IPS-15b (cell line): ENCODE measurements around the gene LGMN.

Experiments used
- H3K27me3 ChIP-seq: one replicate; pipeline ENCODE4 v1.6.1; 2013; ENCODE audit warnings: low read length; ENCODE audit not compliant: control insufficient read depth, insufficient read depth
- H3K36me3 ChIP-seq: one replicate; pipeline ENCODE4 v1.6.1; 2013; ENCODE audit warnings: low read length; ENCODE audit not compliant: control insufficient read depth, insufficient read depth
- H3K4me1 ChIP-seq: one replicate; pipeline ENCODE4 v1.6.1; 2013; ENCODE audit warnings: mild to moderate bottlenecking, low read length; ENCODE audit not compliant: control insufficient read depth, insufficient read depth
- H3K4me3 ChIP-seq: one replicate; pipeline ENCODE4 v1.5.1; 2013; ENCODE audit warnings: low read depth, low read length
- H3K9ac ChIP-seq: one replicate; pipeline ENCODE4 v1.6.1; 2013; ENCODE audit warnings: low read depth, mild to moderate bottlenecking, low read length
- H3K9me3 ChIP-seq: one replicate; pipeline ENCODE4 v1.6.1; 2013; ENCODE audit warnings: mild to moderate bottlenecking, low read length; ENCODE audit not compliant: control insufficient read depth, insufficient read depth

Gene LGMN

GRCh38 chr14:92660571-92660970 is 87.9 kb downstream of the LGMN start:
- no peaks in the 10 kb centered on the region for H3K9me3 ChIP-seq
- no peak overlapping the region for H3K9ac ChIP-seq
- H3K4me1 ChIP-seq: no peaks in the 10 kb centered on the region
- H3K4me3 ChIP-seq: no peak overlapping the region
- H3K27me3 ChIP-seq: no peaks in the 10 kb centered on the region
- no peaks in the 10 kb centered on the region for H3K36me3 ChIP-seq

DNA sequence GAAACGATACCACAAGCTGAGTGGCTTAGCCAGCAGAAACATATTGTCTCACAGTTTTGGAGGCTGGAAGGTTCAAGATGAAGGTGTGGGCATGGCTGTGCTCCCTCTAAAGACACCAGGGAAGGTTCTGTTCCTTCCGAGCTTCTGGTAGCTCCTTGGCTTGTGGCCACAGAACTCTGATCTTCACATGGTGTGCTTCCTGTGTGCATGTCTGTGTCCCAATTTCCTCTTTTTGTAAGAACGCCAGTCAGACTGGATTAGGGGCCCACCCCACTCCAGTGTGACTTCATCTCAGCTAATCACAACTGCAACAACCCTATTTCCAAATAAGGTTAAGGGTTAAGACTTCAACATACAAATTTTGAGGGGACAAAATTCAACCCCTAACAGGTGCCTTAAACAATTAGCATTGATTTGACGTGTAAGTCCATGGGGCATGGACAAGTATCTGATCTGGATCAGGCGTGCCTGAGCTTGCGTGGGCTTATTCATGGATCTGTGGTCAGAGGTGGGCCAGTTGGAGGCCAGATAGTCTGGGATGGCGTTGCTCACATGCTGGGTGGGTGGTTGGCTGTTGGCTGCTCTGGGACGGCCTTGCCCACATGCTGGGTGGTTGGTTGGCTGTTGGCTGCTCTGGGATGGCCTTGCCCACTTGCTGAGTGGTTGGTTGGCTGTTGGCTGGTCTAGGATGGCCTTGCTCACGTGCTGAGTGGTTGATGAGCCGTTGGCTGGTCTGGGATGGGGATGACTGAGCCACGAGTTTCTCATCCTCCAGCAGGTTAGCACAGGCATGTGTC is 88.5 kb downstream of the LGMN start:
- no peaks in the 10 kb centered on the region for H3K9me3 ChIP-seq
- no peak overlapping the region for H3K9ac ChIP-seq
- H3K27me3 ChIP-seq: no peaks in the 10 kb centered on the region
- no peaks in the 10 kb centered on the region for H3K4me1 ChIP-seq
- H3K36me3 ChIP-seq: no peaks in the 10 kb centered on the region
- no peak overlapping the region for H3K4me3 ChIP-seq

GRCh38 chr14:92658684-92659083 is 89.7 kb downstream of the LGMN start:
- no peaks in the 10 kb centered on the region for H3K36me3 ChIP-seq
- no peaks in the 10 kb centered on the region for H3K27me3 ChIP-seq
- H3K9me3 ChIP-seq: no peaks in the 10 kb centered on the region
- no peaks in the 10 kb centered on the region for H3K4me1 ChIP-seq
- no peak overlapping the region for H3K4me3 ChIP-seq
- no peak overlapping the region for H3K9ac ChIP-seq

DNA sequence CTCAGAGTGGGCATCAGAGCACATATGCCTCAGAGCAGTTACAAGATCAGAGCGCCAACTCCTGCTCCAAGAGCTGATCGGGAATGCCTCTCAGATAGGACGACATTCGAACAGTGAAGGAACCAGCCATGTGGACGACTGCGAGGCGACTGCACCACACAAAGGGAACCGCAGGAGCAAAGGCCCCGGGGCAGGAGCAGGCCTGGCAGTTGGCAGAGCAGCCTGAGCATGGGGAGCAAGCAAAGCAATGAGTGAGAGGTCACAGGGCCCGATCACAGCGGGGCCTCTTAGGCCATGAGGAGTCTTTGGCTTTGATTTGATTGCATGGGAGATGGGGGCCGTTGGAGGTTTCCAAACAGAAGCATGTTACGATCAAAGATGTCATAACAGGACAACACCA is 90.3 kb downstream of the LGMN start:
- Histone ChIP-seq H3K4me1 (no peaks in the 10 kb centered on the region), H3K4me3 (no peak overlapping the region), H3K36me3 (no peaks in the 10 kb centered on the region), H3K9me3 (no peaks in the 10 kb centered on the region), H3K27me3 (no peaks in the 10 kb centered on the region), H3K9ac (no peak overlapping the region)

DNA sequence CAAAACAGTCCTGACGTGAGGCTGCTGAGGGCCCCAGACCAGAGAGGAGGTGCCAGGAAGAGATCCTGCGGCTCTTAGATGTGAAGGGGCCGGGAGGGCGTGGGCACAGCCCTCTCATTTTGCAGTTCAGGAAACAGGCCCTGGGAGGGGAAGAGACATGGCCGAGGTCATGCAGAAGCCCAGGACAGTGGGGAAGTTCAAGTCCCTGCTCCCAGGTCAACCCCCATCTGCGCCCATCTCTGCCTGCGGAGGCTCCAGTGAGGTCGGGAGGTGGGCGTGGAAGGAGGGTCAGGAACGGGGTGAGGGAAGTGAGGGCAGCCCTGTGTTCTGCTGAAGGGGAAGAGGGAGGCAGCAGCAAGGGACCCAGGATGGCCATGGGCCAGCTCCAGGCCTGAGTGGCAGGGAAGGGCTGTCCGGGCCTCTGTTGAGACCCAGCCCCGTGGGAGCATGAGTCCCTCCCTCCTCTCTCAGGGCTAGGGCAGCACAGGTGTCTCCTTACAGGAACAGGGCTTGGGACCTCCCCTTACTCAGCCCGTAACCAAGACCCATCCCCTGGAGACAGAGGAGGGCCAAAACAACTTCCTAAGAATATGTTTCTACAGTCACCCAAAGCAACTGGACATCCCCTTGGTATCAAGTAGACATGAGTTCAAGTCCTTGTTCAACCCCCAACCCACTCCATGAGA is 90.8 kb downstream of the LGMN start:
- Histone ChIP-seq H3K36me3 (no peaks in the 10 kb centered on the region), H3K9ac (no peak overlapping the region), H3K4me1 (no peaks in the 10 kb centered on the region), H3K9me3 (no peaks in the 10 kb centered on the region), H3K4me3 (no peak overlapping the region), H3K27me3 (no peaks in the 10 kb centered on the region)

DNA sequence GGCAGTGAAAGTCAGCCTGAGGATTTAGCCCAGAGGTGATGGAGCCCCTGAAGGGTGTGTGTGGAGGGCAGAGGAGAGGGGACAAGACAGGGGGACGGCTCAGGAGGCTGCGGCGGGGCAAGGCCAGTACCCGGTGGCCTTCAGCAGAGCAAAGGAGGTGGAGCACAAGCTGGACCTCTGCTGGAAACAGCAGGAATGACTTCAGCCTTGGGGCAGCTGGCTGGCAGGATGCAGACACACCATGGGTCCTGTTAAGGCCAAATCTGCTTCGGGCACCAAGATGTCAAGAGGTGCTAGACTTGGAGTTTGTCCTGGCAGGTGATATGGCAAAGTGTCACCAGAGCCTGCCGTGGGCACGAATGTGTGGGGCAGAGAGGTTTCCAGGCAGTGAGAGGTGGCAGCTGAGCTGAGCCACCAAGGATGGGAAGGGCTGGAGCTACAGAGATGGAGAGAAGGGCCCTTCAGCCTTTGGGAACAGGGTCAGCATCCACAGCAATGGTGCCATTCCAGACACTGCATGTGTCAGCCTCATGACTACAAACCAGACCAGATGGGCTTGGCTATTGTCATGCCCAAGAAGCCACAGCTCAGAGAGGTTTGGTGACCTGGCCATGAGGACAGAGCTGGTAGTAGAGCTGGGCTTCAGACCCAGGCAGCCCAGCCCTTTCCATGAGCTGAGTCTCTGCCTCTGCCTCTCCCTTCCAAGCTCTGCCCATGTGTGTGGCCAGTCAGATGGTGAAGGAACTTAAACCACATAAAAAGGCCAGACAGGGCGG is 91.9 kb downstream of the LGMN start:
- Histone ChIP-seq H3K9ac (no peak overlapping the region), H3K4me3 (no peak overlapping the region), H3K27me3 (no peaks in the 10 kb centered on the region), H3K9me3 (no peaks in the 10 kb centered on the region), H3K4me1 (no peaks in the 10 kb centered on the region), H3K36me3 (no peaks in the 10 kb centered on the region)

GRCh38 chr14:92655419-92656201 is 92.8 kb downstream of the LGMN start:
- no peaks in the 10 kb centered on the region for H3K4me1 ChIP-seq
- no peak overlapping the region for H3K9ac ChIP-seq
- H3K9me3 ChIP-seq: no peaks in the 10 kb centered on the region
- no peaks in the 10 kb centered on the region for H3K36me3 ChIP-seq
- no peaks in the 10 kb centered on the region for H3K27me3 ChIP-seq
- H3K4me3 ChIP-seq: no peak overlapping the region

GRCh38 chr14:92654239-92654901 is 94.1 kb downstream of the LGMN start:
- Histone ChIP-seq H3K9me3 (no peaks in the 10 kb centered on the region), H3K9ac (no peak overlapping the region), H3K36me3 (no peaks in the 10 kb centered on the region), H3K27me3 (no peaks in the 10 kb centered on the region), H3K4me1 (no peaks in the 10 kb centered on the region), H3K4me3 (no peak overlapping the region)
